ENCODE data around the gene TXN2.
"Not testable (repeated sequence)": the region's sequence is repeated elsewhere in the genome, so short reads cannot be mapped to it uniquely, and the experiment has no call there.

Gene TXN2

GRCh38 chr22:36425977-36426523 lies 55.4 kb downstream of the TXN2 start:
- no peak for DNase-seq

GRCh38 chr22:36424901-36425579 lies 56.4 kb downstream of the TXN2 start:
- no peak for DNase-seq

- not testable (repeated sequence) for DNase-seq
These were observed 57.0 kb downstream of the TXN2 start for GRCh38 chr22:36424466-36424865.

GRCh38 chr22:36423461-36424404 lies 57.7 kb downstream of the TXN2 start:
- DNase-seq = no peak

- no peak for DNase-seq
These were observed 59.0 kb downstream of the TXN2 start for GRCh38 chr22:36422287-36423014.

GRCh38 chr22:36419912-36420882 lies 61.2 kb downstream of the TXN2 start:
- no peak for DNase-seq

GRCh38 chr22:36419177-36419911 lies 62.1 kb downstream of the TXN2 start:
- no peak for DNase-seq

GRCh38 chr22:36417281-36417686 lies 64.2 kb downstream of the TXN2 start:
- DNase-seq = no peak

Measured in activated CD4-positive, alpha-beta T cell treated with anti-CD3 and anti-CD28 coated beads for 48 hours (primary cell).